Occipital lobe (tissue), 2 donors: ENCODE measurements around the gene TAF1A. TPM values are rescaled to one million over a fixed set of nuclear protein-coding genes. Genes with fewer than 3 reads are reported as not detected.

Source experiments
- DNase-seq: peaks from one replicate; lab custom pipeline; 2025; lab: John Stamatoyannopoulos, UW
- total RNA-seq: library from RNA; depleted of rRNA; stranded (reverse); fragments of >200 nt; gene quantifications from one replicate; pipeline ENCODE4 v1.2.3, GENCODE V29; 2014

The TAF1A gene
- total RNA-seq, 1 donor from 2014 or later, result 27.8 TPM

DNA sequence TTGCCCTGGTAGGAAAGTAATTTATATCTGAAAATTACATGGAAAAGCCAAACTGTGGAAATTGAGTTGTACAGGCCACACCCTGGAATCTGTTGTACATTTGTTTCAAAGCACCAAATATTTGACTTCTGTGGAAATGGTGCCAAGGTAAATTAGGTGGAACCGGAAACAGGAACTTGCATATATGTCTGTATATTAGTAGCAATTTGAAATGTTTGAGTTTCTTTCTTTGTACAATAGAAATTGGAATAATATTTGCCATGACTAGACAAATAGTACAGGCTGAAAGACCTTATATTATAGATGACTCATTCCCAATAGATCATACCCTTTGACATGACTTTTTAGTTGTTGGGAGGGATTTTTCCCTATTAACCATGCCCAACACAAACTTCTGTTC lies 10.5 kb upstream of the TAF1A start:
- DNase-seq, result no peak

DNA sequence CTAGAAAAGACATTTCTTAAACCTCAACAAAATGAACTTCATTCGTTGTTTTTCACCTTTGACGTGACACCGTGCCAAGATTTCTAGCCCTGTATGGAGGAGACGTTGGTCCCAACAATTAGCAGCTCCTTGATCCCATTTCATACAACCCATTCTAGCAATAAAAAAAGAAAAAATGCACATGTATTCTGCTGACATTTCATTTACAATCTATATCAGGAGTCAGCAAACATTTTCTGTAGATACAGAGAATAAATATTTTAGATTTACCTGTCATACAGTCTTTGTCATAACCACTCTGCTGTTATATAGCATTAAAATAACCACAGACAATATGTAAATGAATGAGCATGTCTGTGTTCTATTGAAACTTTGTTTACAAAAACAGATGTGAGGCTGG lies 7.0 kb upstream of the TAF1A start:
- no peak for DNase-seq

DNA sequence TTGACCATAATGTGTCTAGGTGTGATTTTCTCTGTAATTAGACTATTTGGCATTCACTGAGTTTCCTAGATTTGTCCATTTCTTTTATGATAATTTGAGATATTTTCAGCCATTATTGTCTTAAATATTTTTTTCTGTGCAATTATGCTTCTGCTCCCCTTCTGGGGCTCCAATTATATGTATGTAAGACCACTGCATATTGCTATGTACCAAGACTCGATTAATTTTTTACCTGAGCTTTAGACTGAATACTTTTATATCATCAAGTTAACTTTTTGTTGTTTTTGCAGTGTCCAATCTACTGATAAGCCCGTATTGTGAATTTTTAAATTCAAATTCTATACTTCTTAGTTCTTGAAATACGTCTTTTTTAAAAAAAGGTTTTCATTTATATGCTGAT lies 5.1 kb upstream of the TAF1A start:
- DNase-seq, result no peak

DNA sequence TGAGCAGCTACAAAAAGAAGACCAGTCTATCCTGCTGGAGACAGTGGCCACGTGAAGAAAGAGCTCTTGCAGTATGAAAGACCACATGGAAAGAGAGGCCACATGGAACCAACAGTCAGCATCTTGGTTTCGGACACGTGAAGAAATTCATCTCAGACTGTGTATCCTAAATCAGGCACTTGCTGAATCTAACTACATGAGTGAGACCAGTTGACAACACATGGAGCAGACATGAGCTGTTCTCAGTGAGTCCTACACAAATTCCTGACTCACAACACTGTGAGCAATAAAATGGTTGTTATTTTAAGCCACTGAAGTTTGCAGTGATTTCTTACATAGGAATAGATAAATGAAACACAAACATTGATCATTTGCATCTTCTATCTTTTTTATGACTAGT lies 2.4 kb upstream of the TAF1A start:
- no peak for DNase-seq

DNA sequence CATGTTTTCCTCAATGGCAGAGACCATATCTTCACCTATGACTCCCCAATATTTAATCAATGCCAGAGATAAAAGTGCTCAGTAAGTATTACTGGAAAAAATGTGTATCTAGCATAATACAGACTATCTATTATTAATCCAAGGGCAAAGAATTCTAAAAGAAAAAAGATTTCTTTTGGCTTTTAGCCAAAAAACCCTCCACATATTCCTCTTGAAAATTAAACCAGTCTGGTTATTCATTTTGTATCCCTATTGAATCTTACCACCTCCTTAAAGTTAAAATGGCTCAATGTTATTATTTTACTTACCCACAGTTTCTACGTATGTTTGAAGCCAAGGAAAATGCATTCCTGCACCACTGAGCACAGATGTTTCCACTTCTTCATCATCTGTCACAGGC lies 1.6 kb downstream of the TAF1A start:
- no peak for DNase-seq

DNA sequence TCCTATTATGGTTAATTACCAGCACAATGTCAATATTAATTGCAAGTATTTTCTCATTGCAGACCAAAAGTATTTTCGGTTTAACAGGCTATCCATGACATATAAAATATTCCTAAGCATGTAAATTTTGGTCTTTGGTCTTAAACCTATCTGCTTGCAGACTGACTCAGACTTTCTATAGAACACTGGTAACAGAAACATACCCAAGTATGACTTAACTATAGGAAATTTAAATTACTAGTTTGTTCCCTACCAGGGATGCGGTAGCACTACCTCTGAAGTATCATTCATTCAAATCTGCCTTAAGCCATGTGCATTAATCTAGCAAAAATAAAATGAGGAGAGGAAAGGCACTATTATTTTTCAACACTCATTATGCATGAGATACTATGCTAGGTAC lies 2.9 kb downstream of the TAF1A start:
- DNase-seq, result no peak

DNA sequence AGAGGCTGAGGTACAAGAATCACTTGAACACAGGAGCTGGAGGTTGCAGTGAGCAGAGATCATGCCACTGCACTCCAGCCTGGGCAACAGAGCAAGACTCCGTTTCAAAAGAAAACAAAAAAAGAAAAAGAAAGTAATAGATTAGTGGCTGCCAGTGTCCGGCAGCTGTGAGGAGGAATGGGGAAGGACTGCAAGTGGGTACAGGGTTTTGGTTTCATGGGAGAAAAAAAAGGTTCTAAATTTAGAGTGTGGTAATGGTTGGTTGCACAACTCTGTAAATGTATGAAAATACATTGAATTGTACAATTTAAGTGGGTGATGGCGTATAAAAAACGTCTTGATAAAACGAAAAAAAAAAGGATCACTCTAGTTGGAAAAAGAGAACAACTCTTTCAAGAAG lies 6.7 kb downstream of the TAF1A start:
- no peak for DNase-seq

DNA sequence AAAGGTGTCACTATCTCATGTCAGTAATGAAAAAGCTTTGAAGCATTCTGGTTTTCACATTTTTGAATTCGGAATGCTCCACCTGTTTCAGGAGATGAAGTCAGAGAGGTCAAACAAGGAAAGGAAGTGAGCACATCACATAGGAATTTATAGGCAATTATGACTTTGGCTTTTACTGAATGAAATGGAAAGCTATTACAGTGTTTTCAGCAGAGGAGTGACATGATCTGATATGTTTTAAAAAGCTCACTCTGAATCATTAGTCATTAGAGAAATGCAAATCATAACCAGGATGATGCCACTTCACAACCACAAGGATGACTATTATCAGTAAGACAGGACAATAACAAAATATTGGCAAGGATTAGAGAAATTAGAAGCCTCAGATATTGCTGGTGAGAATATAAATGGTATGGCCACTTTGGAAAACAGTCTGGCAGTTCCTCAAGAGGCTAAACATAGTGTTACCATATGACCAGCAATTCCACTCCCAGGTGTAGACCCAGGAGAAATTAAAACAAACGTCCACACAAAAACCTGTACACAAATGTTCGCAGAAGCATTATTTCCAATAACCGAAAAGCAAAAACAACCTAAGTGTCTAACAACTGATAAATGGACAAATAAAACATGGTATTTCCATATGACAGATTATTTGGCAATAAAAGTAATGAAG lies 7.5 kb downstream of the TAF1A start:
- DNase-seq, result no peak

DNA sequence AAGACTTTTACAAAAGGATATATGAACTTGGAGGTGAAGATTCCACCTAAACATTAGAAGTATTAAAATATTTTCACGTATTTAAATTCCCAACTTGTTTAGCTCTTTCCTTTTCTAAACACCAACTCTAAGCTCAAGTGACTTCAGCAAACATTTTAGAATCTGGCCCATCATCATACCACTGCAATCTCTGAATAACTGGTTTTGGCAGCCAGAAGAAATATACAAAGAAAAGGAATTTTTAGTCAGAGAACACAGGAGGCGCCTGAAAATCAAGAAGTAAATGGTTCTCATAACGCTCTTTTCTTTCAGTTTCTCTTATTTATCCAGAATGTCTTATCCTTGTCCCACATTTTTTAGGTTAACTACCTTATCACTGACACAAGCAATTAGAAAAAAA lies 10.4 kb downstream of the TAF1A start:
- DNase-seq, result no peak

DNA sequence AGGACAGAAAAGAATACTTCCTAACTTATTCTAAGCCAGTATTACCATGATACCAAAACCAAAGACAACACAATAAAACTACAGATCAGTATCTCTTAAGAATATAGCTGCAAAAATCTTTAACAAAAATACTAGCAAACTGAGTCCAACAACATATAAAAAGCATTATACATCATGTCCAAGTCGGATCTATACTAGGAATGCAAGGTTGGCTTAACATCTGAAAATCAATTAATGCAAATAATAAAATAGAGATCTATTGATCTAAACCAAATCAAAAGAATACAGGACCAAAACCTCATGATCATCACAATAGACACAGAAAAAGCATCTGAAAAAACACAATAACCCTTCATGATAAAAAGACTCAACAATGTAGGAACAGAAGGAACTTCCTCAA lies 18.9 kb downstream of the TAF1A start:
- DNase-seq, result no peak

DNA sequence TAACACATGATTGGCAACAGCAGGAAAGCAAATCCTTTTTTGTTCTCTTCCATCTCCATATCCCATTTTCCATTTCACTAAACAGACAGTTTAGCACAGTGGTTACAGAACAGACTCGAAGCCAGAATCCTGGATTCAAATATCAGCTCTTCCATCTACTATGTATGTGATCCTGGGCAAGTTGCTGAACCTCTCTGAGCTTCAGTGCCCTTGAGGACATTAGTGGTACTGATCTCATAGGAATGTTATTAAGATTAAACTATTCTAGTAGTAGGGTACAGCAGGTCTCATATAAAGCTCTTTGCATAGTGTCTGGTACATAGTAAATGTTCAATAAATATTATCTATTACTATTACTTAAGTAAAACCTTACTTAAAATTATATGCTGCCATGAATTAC lies 28.1 kb downstream of the TAF1A start:
- no peak for DNase-seq

DNA sequence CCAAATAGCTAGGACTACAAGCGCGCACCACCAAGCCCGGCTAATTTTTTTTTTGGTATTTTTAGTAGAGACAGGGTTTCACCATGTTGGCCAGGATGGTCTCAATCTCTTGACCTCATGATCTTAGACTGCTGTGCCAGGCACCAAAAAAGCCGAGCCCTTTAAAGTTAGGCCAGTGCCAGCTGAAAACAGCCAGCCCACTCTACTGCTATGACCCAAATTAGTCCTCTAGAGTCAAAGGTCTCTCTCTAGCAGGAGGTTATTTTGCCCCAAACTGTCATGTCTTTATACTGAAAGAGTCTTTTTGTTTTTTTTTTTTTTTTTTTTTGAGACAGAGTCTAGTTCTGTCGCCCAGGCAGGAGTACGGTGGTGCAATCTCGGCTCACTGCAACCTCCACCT lies 32.2 kb downstream of the TAF1A start:
- no peak for DNase-seq

DNA sequence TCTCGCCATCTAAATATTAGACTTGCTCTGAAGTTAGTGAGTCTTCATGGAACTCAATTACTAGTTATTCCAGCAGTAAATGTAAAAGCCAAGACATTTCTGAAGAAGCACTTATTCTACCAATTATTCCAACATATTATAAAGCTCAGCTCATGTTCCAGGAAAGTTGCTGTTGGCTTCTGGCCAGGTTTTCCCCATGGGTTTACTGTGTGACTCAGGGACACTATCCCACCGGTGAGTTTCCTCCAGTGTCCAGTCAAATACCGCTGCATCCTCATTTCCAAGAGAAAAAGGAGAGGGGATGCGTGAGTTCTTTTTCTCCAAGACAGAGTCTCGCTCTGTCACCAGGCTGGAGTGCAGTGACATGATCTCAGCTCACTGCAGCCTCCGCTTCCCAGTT lies 32.6 kb downstream of the TAF1A start:
- no peak for DNase-seq

DNA sequence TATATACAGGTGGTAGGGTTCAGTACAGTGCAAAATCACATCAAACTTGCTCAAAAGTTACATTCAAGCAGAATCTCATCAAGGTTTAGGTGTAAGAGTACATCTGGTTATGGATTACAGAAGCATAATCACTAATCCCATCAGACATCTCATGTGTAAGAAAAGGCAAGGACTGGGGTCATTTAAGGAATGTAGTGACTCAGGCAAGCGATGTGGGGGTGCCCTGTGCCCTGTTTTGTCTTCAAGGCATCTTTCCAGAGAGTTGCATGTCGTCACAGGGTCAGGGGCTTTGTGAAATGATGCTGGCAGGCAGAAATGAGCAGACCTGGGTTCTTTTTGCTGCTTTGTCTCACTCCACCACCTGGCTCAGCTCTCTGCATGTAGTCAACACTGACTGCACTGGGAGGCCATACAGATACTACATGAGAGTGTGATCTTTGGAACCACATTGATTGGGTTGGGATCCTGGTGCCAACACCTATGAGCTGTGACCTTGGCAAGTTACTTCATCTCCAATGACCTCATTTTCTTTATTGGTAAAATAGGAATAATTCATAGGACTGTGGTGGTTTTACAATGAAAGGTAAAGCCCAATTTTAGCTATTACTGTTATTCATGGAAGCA lies 33.6 kb downstream of the TAF1A start:
- DNase-seq, result no peak

DNA sequence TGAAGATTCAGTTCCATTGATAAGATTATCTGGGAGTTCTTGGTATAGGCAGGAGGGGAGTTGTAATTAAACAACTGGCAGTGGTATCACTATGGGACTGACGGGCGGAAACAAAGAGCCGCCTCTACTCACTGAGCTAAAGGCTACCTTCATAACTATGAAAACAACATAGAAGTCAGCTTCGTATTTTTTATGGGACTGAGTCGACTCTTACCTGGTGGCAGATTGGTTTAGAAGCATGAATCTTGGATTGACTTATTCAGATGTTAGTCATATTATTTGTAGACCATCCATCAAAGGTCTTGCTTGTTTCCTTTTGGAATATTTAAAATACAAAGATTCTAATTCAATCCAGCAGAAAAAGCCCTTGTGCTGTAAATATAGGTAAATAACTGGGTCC lies 35.6 kb downstream of the TAF1A start:
- DNase-seq, result no peak

DNA sequence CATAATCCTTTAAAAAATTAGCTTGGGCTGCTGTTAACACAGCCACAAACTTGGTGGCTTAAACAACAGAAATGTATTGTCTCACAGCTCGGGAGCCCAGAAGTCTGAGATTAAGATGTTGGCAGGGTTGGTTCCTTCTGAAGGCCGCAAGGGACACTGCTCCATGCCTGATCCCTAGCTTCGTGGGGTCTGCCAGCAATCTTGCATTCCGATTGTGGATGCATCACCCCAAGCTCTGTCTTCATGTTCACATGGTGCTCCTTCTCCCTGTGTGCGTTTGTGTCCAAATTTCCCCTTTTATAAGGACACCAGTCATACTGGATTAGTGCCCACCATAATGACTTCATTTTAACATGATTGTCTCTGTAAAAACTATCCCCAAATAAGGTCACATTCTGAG lies 36.9 kb downstream of the TAF1A start:
- DNase-seq, result no peak

DNA sequence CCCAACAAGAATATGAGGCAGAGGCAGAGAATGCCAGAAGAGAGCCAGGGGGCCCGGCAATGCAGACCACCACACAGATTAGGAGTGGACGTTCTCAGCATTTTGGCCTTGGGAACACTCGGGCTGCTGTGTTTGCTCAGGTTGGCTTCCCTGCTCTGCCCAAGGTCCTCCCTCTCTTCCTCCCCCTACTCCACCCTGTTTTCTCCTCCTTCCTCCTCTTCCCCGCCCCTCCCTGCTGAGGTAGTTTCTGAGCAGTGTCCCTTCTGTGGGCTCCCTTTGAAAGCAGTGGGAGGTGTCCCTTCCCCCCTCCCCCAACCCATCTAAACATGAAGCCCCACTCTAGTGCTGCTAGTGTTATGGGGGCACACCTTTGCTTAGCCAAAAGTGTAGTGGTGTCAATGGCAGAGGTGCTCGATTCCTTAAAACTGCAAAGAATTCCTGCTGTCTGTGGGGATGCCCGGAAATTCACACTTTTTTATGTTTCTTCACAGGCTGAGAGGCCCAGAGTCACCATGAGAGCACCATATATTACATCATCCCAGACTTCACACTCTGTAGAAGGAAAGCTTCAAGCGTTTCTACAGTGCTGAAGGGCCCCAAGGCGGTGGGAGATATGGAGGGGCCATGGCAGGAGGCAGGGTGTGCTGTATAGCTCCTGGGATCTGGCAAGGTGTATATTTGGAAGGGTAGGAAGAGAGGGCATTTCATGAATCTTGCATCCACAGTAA lies 41.6 kb downstream of the TAF1A start, which contains the start of gene HHIPL2:
HHIPL2 (minus strand) TSS at position 161 of the 728 bp plus-strand sequence; CDS start at position 101, 60 bp downstream.
- DNase-seq, result no peak

DNA sequence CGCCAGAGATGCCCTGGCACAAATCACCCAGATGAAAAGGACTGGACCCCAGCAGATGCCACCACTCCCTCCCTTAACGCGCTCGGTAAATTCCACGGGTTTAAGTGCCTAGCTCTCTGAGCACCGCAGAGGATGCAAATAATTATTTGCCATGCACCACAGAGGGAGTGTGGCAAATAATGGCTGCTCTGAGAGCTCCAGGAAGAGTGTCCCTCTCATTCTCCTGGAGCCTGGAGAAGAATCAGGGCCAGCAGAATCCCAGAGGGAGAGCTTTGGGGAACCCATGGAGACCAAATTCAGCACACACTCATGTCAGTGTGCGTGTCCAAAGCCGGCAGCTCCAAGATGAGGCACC lies 42.5 kb downstream of the TAF1A start:
- no peak for DNase-seq

DNA sequence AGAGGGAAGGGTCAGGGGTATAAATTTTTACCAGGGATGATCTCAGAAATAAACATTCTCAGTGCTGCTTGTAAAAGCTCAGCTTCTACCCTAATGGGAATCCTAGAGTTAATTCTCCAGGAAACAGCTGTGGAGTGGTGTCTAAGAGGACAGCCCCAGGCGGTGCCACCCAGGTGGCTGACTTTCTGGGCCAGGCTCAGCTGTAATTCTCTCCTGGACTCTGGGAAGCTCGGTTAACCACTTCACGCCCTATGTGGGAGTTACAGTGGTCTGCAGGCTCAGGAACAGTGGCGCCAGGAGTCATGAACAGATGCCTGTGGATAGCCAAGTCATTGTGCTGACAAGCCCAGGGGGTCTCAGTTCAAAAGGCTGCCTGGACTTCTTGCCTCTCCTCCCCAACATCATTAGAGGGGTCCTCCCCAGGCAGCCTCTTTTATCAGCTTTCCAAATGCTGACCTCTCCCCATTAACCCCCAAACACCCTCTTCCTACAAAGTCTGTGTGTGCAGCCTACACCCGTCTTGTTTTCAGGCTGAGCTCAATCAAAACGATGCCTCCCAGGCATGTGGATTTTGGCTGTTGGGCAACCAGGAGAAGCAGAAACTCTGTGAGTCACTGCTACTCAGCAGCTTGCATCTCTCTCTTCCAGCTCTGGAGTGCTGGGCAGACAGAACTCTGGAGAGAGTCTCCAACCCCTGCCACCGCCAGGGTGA lies 43.0 kb downstream of the TAF1A start:
- no peak for DNase-seq

DNA sequence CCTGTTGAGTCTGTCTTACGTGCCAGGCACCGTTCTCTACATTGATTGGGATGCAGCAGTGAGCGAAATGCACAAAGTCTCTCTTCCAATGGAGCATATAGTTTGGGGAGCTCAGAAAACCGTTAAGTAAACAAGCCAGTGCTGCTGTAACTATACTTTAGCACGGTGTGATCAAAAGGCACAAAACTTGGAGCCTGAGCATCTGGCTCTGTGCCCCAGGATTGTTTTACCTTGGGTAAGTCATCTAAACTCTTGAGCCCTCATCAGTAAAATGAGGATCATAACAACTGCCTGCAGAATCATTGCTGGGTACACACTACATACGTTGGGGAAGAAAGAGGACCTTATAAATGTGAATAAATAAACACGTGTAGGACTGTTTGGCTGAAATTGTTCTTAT lies 43.6 kb downstream of the TAF1A start:
- no peak for DNase-seq

DNA sequence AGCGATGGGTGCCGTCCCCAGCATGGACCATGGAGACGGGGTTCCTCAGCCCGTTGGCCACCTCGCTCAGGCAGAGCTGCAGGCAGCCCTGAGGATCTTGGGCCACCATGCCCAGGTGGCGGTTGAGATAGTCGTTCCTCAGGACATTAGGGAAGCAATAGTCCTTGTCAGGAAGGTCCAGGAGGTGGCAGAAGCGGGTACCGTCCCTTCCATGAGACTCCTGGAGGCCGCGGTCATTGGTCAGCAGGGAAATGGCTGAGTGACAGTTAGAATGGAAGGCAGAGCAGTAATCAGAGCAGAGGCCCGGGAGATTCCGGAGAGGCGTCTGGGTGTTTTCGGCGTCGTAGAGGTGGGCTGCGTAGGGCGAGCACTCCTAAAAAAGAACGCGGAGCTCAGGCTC lies 45.9 kb downstream of the TAF1A start:
- DNase-seq, result no peak

DNA sequence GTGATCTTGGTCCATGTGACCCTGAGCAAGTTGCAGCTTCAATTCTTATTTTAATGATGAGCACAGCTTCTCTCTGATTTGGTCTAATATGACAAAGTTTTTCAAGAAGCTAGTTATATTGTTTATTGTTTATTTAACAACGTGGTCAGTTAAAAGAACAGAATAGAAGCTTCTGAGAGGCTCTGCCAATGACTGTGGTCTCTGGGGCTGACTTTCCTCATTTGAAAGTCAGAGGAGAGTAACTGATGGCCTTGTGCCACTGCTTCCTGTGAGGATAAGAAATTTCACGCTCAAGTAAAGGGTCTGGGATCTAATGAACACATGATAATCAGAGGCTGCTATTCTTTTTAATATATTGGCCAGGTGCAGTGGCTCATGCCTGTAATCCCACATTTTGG lies 49.1 kb downstream of the TAF1A start:
- no peak for DNase-seq
